ENCODE data around the gene TRIML2. TPM values are rescaled to one million over a fixed set of nuclear protein-coding genes. Genes with fewer than 3 reads are reported as not detected.

TRIML2 gene
- total and polyA plus RNA-seq, 5 experiments from 2014 or later: not detected

GRCh38 chr4:188130355-188130754 lies 21.0 kb upstream of the TRIML2 start:
- Mint-ChIP-seq H3K27ac (no peak overlapping the region), H3K4me3 (no peak overlapping the region), H3K27me3 (peaks cover 0 to 3% (median 0%) of the 10 kb centered on the region in 5 donors), H3K9me3 (peaks cover 0 to 31% (median 2%) of the 10 kb centered on the region in 9 donors), H3K4me1 (no peaks in the 10 kb centered on the region), H3K36me3 (peaks cover 0 to 5% (median 0%) of the 10 kb centered on the region in 3 donors)
- POLR2A ChIA-PET: no interaction called here
- DNase-seq (no peak), ATAC-seq (no peak)

- peaks cover 0 to 27% (median 2%) of the 10 kb centered on the region in 9 donors for H3K9me3 Mint-ChIP-seq
- no peak for ATAC-seq
- H3K4me3 Mint-ChIP-seq: no peak overlapping the region
- no peak for DNase-seq
- no peak overlapping the region for H3K27ac Mint-ChIP-seq
- no peaks in the 10 kb centered on the region for H3K4me1 Mint-ChIP-seq
- H3K36me3 Mint-ChIP-seq: peaks cover 0 to 5% (median 0%) of the 10 kb centered on the region in 3 donors
- peaks cover 0 to 3% (median 0%) of the 10 kb centered on the region in 5 donors for H3K27me3 Mint-ChIP-seq
- POLR2A ChIA-PET: no interaction called here
Observed at GRCh38 chr4:188127214-188127874, 17.9 kb upstream of the TRIML2 start.

- Mint-ChIP-seq H3K27me3 (no peaks in the 10 kb centered on the region), H3K4me3 (no peak overlapping the region), H3K4me1 (no peaks in the 10 kb centered on the region), H3K36me3 (no peaks in the 10 kb centered on the region), H3K27ac (no peak overlapping the region), H3K9me3 (peaks cover 0 to 33% (median 13%) of the 10 kb centered on the region in 9 donors)
- no peak for ATAC-seq
- DNase-seq: no peak
- POLR2A ChIA-PET: no interaction called here
Observed at GRCh38 chr4:188121530-188121929, 12.1 kb upstream of the TRIML2 start.

GRCh38 chr4:188117631-188118324 lies 8.4 kb upstream of the TRIML2 start:
- no peak for DNase-seq
- ATAC-seq: no peak
- H3K27me3 Mint-ChIP-seq: no peaks in the 10 kb centered on the region
- H3K36me3 Mint-ChIP-seq: no peaks in the 10 kb centered on the region
- no peak overlapping the region for H3K27ac Mint-ChIP-seq
- no peaks in the 10 kb centered on the region for H3K4me1 Mint-ChIP-seq
- H3K9me3 Mint-ChIP-seq: peaks cover 0 to 27% (median 12%) of the 10 kb centered on the region in 9 donors
- H3K4me3 Mint-ChIP-seq: no peak overlapping the region
- POLR2A ChIA-PET: no interaction called here

GRCh38 chr4:188113156-188113555 lies 3.8 kb upstream of the TRIML2 start:
- Mint-ChIP-seq H3K4me1 (no peaks in the 10 kb centered on the region), H3K36me3 (peaks cover 0 to 7% (median 0%) of the 10 kb centered on the region in 3 donors), H3K4me3 (no peak overlapping the region), H3K9me3 (peaks cover 2 to 33% (median 8%) of the 10 kb centered on the region in 9 donors), H3K27ac (no peak overlapping the region), H3K27me3 (peaks cover 0 to 2% (median 0%) of the 10 kb centered on the region in 5 donors)
- DNase-seq: no peak
- POLR2A ChIA-PET: no interaction called here
- no peak for ATAC-seq

- Mint-ChIP-seq H3K27ac (no peak overlapping the region), H3K4me1 (no peaks in the 10 kb centered on the region), H3K9me3 (peaks cover 4 to 28% (median 16%) of the 10 kb centered on the region in 9 donors), H3K27me3 (peaks cover 0 to 2% (median 0%) of the 10 kb centered on the region in 5 donors), H3K4me3 (no peak overlapping the region), H3K36me3 (peaks cover 0 to 11% (median 0%) of the 10 kb centered on the region in 3 donors)
- no peak for ATAC-seq
- POLR2A ChIA-PET: no interaction called here
- no peak for DNase-seq
Observed at GRCh38 chr4:188111955-188112354, 2.6 kb upstream of the TRIML2 start.

GRCh38 chr4:188110741-188111471 lies 1.5 kb upstream of the TRIML2 start:
- Mint-ChIP-seq H3K27me3 (peaks cover 0 to 2% (median 0%) of the 10 kb centered on the region in 5 donors), H3K9me3 (peaks cover 4 to 27% (median 16%) of the 10 kb centered on the region in 9 donors), H3K36me3 (peaks cover 0 to 11% (median 0%) of the 10 kb centered on the region in 3 donors), H3K4me1 (no peaks in the 10 kb centered on the region), H3K27ac (no peak overlapping the region), H3K4me3 (no peak overlapping the region)
- POLR2A ChIA-PET: no interaction called here
- DNase-seq: no peak
- ATAC-seq: no peak

GRCh38 chr4:188110036-188110435 lies 633 bp upstream of the TRIML2 start:
- peaks cover 0 to 2% (median 0%) of the 10 kb centered on the region in 5 donors for H3K27me3 Mint-ChIP-seq
- H3K4me3 Mint-ChIP-seq: no peak overlapping the region
- no peaks in the 10 kb centered on the region for H3K4me1 Mint-ChIP-seq
- no peak overlapping the region for H3K27ac Mint-ChIP-seq
- DNase-seq: no peak
- no peak for ATAC-seq
- peaks cover 0 to 11% (median 0%) of the 10 kb centered on the region in 3 donors for H3K36me3 Mint-ChIP-seq
- peaks cover 4 to 27% (median 16%) of the 10 kb centered on the region in 9 donors for H3K9me3 Mint-ChIP-seq
- POLR2A ChIA-PET: no interaction called here

GRCh38 chr4:188107931-188108843 lies 1.2 kb downstream of the TRIML2 start:
- no peak for DNase-seq
- ATAC-seq: no peak
- no peak overlapping the region for H3K4me3 Mint-ChIP-seq
- POLR2A ChIA-PET: no interaction called here
- peaks cover 0 to 2% (median 0%) of the 10 kb centered on the region in 5 donors for H3K27me3 Mint-ChIP-seq
- no peak overlapping the region for H3K27ac Mint-ChIP-seq
- no peaks in the 10 kb centered on the region for H3K4me1 Mint-ChIP-seq
- H3K9me3 Mint-ChIP-seq: peaks cover 2 to 26% (median 19%) of the 10 kb centered on the region in 9 donors
- peaks cover 0 to 11% (median 2%) of the 10 kb centered on the region in 3 donors for H3K36me3 Mint-ChIP-seq

- no peak overlapping the region for H3K27ac Mint-ChIP-seq
- no peak for DNase-seq
Observed at GRCh38 chr4:188106454-188106853, 2.9 kb downstream of the TRIML2 start.

GRCh38 chr4:188092824-188093223 lies 16.6 kb downstream of the TRIML2 start:
- peaks cover 0 to 24% (median 19%) of the 10 kb centered on the region in 9 donors for H3K9me3 Mint-ChIP-seq
- no peak for DNase-seq
- POLR2A ChIA-PET: no interaction called here
- no peak overlapping the region for H3K4me3 Mint-ChIP-seq
- H3K36me3 Mint-ChIP-seq: peaks cover 0 to 9% (median 0%) of the 10 kb centered on the region in 3 donors
- no peaks in the 10 kb centered on the region for H3K4me1 Mint-ChIP-seq
- no peak overlapping the region for H3K27ac Mint-ChIP-seq
- no peaks in the 10 kb centered on the region for H3K27me3 Mint-ChIP-seq
- no peak for ATAC-seq

More at GRCh38 chr4:188106454-188106853, 2.9 kb downstream of the TRIML2 start:
- no peaks in the 10 kb centered on the region for H3K4me1 Mint-ChIP-seq
- peaks cover 2 to 29% (median 20%) of the 10 kb centered on the region in 9 donors for H3K9me3 Mint-ChIP-seq
- no peak overlapping the region for H3K4me3 Mint-ChIP-seq
- POLR2A ChIA-PET: no interaction called here
- peaks cover 0 to 11% (median 2%) of the 10 kb centered on the region in 3 donors for H3K36me3 Mint-ChIP-seq
- peaks cover 0 to 2% (median 0%) of the 10 kb centered on the region in 5 donors for H3K27me3 Mint-ChIP-seq
- no peak for ATAC-seq

- no peaks in the 10 kb centered on the region for H3K4me1 Mint-ChIP-seq
- no peak overlapping the region for H3K27ac Mint-ChIP-seq
- H3K4me3 Mint-ChIP-seq: no peak overlapping the region
- POLR2A ChIA-PET: no interaction called here
- H3K9me3 Mint-ChIP-seq: peaks cover 0 to 46% (median 20%) of the 10 kb centered on the region in 9 donors
- ATAC-seq: no peak
- H3K36me3 Mint-ChIP-seq: peaks cover 0 to 2% (median 0%) of the 10 kb centered on the region in 3 donors
- no peaks in the 10 kb centered on the region for H3K27me3 Mint-ChIP-seq
- DNase-seq: no peak
Observed at GRCh38 chr4:188086858-188087257, 22.5 kb downstream of the TRIML2 start.
